ENCODE results near the gene KAZN. TPM values are rescaled to one million over a fixed set of nuclear protein-coding genes. Genes with fewer than 3 reads are reported as not detected.

Gene KAZN
- total and polyA plus RNA-seq, 2 of the 8 experiments (the other 6 are each of a cell fraction or from before 2014, with no cell fraction given): 3.7 to 11.8 TPM

DNA sequence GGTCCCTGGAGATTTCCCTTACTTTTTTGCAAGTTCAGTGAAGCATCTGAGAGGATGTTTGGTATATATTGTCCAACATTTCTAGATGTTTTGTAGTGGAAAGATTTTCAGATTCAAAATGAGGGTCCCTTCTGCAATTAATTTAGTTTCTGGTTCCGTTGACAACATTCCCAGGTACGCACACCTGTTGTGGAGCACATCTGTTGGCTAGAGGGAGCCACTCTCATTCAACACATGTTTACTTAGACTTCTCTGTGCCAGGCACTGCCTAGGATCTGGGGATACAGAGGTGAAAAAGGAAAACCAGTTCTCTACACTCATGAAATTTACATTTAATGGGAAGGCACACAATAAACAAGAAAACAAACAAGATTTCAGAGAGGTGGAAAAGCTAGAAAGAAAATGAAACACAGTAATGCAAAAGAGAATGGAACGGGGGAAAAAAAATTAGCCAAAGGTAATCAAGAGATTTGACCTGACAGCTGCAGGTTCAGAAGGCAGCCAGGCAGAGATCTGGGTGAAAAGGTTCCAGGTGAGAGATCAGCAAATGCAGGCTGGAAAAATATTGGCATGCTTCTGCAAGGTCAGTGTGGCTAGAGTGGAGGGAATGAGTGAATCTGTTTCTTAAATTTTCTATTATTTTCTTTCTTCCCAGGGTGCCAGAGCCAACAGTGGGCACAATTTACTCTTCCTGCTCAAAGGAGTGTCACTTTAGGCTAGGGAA, 48.4 kb upstream of the KAZN start:
- DNase-seq (ENCODE audit: low read depth in 1 of 2, low spot score in 2 of 2) (no peak), FAIRE-seq (no peak)
- Histone ChIP-seq H2BK15ac (ENCODE audit: low read length) (no peak overlapping the region), H4K5ac (ENCODE audit: insufficient read length, low read depth, low read length) (no peak overlapping the region), H2BK120ac (replicated peaks; ENCODE audit: low read depth, low read length) (no peak overlapping the region), H3K9ac (replicated peaks in 1 of 4; ENCODE audit: extremely low read depth in 1 of 4, low read depth in 3 of 4, low read length in 3 of 4) (no peak overlapping the region), H4K91ac (replicated peaks; ENCODE audit: insufficient read length, low read length) (no peak overlapping the region), H2AK5ac (ENCODE audit: low read depth, low read length) (no peak overlapping the region), H2BK20ac (ENCODE audit: low read length) (no peak overlapping the region), H4K20me1 (replicated peaks in 1 of 2; ENCODE audit: control insufficient read depth in 1 of 2, insufficient read depth in 2 of 2, low read length in 2 of 2) (no peaks in the 10 kb centered on the region), H2BK12ac (ENCODE audit: low read depth, low read length) (no peak overlapping the region), H3K4me3 (ENCODE audit: extremely low read depth in 1 of 4, insufficient read depth in 2 of 4, low read depth in 3 of 4, low read length in 4 of 4) (no peak overlapping the region), H3K23ac (ENCODE audit: insufficient read length) (no peak overlapping the region), H3K4me1 (replicated peaks in 1 of 4; ENCODE audit: control insufficient read depth in 3 of 4, insufficient read depth in 4 of 4, low read length in 3 of 4) (peaks cover 0 to 4% (median 3%) of the 10 kb centered on the region in 4 experiments; a peak in 3 of 7 replicates), H2BK5ac (ENCODE audit: low read depth, low read length) (no peak overlapping the region), H3K36me3 (ENCODE audit: control insufficient read depth in 2 of 4, insufficient read depth in 4 of 4, low read length in 3 of 4) (no peaks in the 10 kb centered on the region), H3K27ac (ENCODE audit: low read depth, low read length) (no peak overlapping the region), H3K9me3 (ENCODE audit: insufficient read depth in 2 of 2, low read depth in 1 of 2, low read length in 1 of 2) (peaks cover 0 to 3% of the 10 kb centered on the region in 2 experiments; a peak in 1 of 4 replicates), H3K4me2 (ENCODE audit: insufficient read depth in 1 of 2, low read depth in 2 of 2, low read length in 2 of 2) (no peak overlapping the region; a peak in 1 of 4 replicates), H3K79me1 (ENCODE audit: low read depth, low read length) (no peaks in the 10 kb centered on the region), H2AFZ (ENCODE audit: low read length) (no peak overlapping the region), H3K18ac (ENCODE audit: extremely low read depth, low read length) (no peak overlapping the region), H3K56ac (replicated peaks; ENCODE audit: insufficient read length, low read depth, low read length) (no peak overlapping the region), H3K27me3 (replicated peaks in 1 of 4; ENCODE audit: control insufficient read depth in 3 of 4, extremely low read depth in 1 of 4, insufficient read depth in 3 of 4, low read length in 3 of 4) (no peaks in the 10 kb centered on the region), H3K23me2 (ENCODE audit: low read depth, low read length) (no peaks in the 10 kb centered on the region; the same call in 1 of the 2 replicates), H3K79me2 (ENCODE audit: control insufficient read depth in 1 of 2, insufficient read depth in 2 of 2, low read length in 2 of 2) (no peaks in the 10 kb centered on the region), H3K4ac (replicated peaks; ENCODE audit: insufficient read length, low read depth, low read length) (no peak overlapping the region), H4K8ac (ENCODE audit: extremely low read depth, insufficient read depth, low read length) (no peak overlapping the region), H3K14ac (ENCODE audit: insufficient read length) (no peak overlapping the region)
- ChIA-PET CTCF (ENCODE audit: partially characterized antibody) (interaction anchor here (0.7 to 1.0 kb wide), 3 partner anchors 12 to 297 kb away, joined by 3 read pairs; no protein-coding TSS in a partner anchor), POLR2A (ENCODE audit: partially characterized antibody) (no interaction called here)
- WGBS, 2 experiments (ENCODE audit: extremely low coverage in 1 of 2, insufficient coverage in 1 of 2, insufficient read length in 1 of 2, insufficient replicate concordance in 2 of 2, low coverage in 1 of 2, low lambda C conversion rate in 2 of 2, missing lambda C conversion rate in 1 of 2): 73% methylated on average over 3 of the region's 3 CpGs; no CpG with 5 or more reads in 1 of the 2 experiments
- no peak for TF ChIP-seq SUZ12 (IDR thresholded peaks at IDR 0.05; ENCODE audit: low read length)
- no peak for TF ChIP-seq SIX5 (IDR thresholded peaks at IDR 0.05; ENCODE audit: low read depth, low read length)
- TF ChIP-seq HDAC6 (IDR thresholded peaks at IDR 0.05; ENCODE audit: low read depth, low read length): no peak
- TF ChIP-seq, protein P1, sequence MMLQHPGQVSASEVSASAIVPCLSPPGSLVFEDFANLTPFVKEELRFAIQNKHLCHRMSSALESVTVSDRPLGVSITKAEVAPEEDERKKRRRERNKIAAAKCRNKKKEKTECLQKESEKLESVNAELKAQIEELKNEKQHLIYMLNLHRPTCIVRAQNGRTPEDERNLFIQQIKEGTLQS (IDR thresholded peaks at IDR 0.05; ENCODE audit: insufficient read depth, low read depth, low read length): no peak
- TF ChIP-seq SP4 (IDR thresholded peaks at IDR 0.05; ENCODE audit: low read length): no peak
- TF ChIP-seq ASH2L (IDR thresholded peaks at IDR 0.05; ENCODE audit: low read length): no peak
- TF ChIP-seq RNF2 (IDR thresholded peaks at IDR 0.05; ENCODE audit: borderline replicate concordance, low read depth, low read length, missing control alignments, poor library complexity, severe bottlenecking): no peak
- TF ChIP-seq EZH2 (IDR thresholded peaks at IDR 0.05; ENCODE audit: low read depth, low read length, severe bottlenecking): no peak
- TF ChIP-seq CEBPB (IDR thresholded peaks at IDR 0.05; ENCODE audit: low read depth, low read length): no peak
- TF ChIP-seq SRF (IDR thresholded peaks at IDR 0.05; ENCODE audit: low read depth, low read length): no peak
- TF ChIP-seq RFX5 (IDR thresholded peaks at IDR 0.05; ENCODE audit: borderline replicate concordance, low read depth, low read length): no peak
- no peak for TF ChIP-seq ZNF274 (IDR thresholded peaks at IDR 0.05; ENCODE audit: borderline replicate concordance, extremely low read depth, low read length)
- no peak for TF ChIP-seq SIRT6 (IDR thresholded peaks at IDR 0.05; ENCODE audit: low read length)
